ENCODE results near the gene GALNTL6.
"Not testable (repeated sequence)": the region's sequence is repeated elsewhere in the genome, so short reads cannot be mapped to it uniquely, and the experiment has no call there.

The GALNTL6 gene

DNA sequence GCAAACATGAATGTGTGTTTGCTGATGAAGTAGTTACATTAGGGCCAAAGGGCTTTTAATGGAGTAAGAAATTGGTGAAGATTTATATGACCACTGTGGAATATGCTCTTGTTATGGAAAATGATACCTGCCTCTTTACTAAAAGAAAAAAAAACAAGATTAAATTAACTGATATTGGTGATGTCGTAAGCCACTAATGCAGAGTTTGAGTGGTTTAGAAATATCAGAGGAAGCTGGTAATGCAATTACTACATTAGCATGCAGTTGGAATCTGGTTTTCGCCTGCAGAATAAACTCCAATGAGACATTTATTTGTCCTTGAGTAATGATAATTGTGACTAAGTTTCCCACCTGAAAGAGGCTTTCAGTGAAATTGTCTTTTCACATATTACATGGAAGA, 597.9 kb downstream of the GALNTL6 start:
- no peak for DNase-seq

DNA sequence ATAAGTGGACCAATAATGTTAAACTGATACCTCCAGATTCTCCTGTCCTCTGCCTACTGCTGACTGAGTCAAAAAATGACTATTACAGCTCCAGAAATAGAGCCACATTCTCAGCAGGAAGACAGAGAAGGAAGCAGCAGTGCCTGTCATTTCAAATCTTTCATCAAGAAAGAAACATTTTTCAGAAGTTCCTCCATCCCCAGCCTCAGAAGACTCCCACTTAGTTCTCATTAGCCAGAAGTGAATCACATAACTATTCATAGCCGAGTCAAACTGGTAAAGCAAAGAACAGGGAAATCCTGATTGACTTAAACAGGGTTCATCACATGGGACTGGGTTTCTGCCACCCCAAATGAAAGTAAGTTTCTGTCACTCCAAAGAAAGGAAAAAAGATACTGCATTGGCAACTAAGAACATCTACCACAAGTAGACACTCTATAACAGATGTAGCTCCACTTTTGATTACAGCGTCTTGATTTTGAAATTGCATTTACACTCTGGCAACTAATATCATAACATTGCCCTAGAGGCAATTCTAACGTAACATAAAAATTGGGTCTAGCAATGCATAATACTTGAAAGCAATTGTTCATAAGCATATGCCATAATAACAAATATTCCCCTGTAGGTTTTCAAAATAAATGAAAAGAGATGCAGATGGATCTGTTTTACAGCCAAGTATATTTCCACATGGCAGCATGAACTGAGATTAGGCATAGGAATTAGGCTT, 599.8 kb downstream of the GALNTL6 start:
- DNase-seq = no peak

DNA sequence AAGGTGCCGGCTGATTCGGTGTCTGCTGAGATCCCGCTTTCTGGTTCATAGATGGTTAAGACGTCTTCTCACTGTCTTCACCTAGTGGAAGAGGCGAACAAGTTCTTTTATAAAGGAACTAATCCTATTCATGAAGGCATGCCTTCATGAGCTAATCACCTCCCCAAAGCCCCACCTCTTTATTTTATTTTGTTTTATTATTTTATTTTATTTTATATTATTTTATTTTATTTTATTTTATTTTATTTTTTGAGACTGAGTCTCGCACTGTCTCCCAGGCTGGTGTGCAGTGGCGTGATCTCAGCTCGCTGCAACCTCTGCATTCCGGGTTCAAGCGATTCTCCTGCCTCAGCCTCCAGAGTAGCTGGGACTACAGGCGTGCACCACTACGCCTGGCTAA, 615.8 kb downstream of the GALNTL6 start:
- DNase-seq = not testable (repeated sequence)

DNA sequence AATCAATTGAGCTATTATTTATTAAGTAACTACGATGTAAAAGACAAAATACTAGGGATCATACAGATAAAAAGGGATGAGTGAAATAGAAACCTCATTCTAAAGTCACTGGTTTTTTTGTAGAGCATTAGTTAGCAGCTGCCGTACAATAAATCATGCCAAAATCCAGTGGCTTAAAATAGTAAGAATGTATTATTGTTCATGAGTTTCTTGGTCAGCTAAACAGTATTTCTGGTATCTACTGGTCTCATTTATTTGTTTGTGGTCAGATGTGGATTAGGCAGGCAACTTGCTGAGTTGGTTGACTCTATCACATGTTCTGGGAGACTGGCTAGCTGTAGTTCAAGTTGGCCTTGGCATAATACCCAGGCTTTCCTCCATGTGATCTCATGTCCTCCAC, 667.3 kb downstream of the GALNTL6 start:
- no peak for DNase-seq

DNA sequence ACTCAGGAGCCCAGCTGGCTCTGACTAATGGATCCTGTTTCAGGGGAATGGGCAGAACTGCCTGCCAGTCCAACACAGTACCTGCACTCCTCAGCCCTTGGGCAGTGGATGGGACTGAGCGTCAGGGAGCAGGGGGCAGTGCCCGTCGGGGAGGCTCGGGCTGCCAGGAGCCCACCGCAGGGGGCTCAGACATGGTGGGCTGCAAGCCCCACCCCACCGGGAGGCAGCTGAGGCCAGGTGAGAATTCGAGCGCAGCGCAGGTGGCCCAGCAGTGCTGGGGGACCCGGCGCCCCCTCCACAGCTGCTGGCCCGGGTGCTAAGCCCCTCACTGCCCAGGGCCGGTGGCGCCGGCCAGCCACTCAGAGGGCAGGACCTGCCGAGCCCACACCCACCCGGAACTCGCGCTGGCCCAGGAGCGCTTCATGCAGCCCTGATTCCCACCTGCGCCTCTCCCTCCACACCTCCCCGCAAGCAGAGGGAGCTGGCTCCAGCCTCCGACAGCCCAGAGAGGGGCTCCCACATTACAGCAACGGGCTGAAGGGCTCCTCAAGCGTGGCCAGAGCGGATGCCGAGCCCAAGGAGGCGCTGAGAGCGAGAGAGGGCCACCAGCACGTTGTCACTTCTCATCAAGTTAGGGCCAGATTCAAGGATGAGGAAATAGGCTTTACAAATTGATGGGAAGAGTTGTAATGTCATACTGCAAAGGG, 668.8 kb downstream of the GALNTL6 start:
- DNase-seq = no peak

DNA sequence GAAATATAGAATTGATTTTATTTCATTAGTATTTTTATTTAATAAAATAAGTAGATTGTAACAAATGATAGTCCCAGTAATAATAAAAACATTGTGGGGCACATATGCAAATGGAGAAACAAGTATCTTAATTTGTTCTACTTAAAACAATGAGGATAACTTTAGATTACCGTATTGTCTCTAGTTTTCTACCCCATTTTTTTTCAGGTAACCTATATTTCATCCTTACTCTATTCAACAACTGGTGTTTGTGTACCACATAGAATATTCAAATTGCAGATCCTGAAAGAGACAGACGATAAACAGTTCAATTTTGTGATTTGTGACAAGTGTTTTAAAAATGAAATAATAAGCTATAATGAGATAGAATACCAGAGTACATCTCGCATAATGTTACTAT, 671.8 kb downstream of the GALNTL6 start:
- no peak for DNase-seq

DNA sequence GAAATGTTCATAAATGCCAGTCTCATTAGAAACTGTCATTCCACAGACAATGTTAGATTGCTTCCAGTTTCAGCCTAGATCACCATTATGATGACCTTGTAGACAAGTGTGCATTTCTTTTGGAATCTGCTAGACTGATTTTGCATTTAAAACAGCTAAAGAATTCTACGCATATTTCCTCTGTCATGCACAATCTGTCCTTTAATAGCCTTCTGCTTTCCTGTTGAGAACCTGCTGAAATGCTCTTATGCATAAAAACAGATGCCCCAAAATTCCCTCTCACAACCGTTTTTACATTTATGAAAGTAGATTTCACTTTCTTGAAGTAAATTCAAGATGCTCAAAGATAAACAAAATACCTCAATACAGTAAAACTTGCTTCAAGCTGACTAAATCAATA, 673.3 kb downstream of the GALNTL6 start:
- no peak for DNase-seq

DNA sequence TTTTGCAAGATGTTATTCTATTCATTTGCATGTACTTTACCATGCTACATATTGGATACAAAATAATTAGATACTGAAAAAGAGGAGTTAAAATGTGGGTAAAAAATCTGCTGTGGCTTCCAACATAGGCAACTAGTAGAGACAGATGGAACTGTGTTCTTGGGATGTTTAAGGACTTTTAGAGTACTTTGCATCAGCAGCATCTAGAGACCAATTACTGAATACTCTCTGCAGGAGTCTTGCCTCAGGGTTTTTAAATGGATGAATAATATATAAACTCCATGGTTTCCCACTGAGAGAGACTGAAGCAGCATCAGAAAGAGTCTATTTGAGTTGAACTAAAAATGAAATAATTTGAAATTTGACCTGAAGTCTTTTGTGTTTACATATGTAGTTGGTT, 676.7 kb downstream of the GALNTL6 start:
- DNase-seq = no peak

DNA sequence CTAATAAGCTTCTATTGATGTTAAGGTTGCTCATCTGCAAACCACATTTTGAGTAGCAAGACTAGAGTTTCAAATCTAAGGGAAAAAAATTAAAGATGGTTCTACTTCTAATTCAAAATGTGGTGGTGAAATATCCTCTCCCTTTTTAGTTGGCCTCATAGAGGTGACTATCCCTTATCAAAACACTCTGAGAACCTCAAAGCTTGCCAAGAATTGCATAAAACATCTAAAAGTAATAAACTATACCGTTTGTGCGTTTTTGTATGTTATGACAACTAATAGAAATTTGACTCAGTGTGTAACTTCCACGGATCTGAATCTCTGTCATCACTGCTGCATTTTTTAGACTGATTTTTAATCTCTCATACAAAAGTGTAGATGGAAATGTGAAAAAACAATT, 682.6 kb downstream of the GALNTL6 start:
- DNase-seq = no peak

DNA sequence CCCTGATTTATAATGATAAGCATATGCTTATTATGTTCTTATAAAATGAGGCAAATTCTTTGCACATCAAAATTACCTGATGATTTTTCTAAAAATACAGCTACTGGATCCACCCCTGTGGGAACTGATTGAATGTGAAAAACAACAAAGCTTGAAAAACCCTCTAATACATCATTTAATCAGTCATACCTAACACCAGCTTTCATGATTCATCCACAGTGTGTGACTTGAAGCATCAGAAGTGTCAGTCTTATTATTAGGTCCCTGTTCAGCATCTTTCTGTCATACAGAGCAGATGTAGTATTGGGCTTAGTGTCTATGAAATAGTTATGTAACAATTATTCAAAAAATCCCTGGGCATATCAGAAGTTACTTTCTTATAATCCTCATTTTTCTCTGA, 684.1 kb downstream of the GALNTL6 start:
- DNase-seq = no peak

DNA sequence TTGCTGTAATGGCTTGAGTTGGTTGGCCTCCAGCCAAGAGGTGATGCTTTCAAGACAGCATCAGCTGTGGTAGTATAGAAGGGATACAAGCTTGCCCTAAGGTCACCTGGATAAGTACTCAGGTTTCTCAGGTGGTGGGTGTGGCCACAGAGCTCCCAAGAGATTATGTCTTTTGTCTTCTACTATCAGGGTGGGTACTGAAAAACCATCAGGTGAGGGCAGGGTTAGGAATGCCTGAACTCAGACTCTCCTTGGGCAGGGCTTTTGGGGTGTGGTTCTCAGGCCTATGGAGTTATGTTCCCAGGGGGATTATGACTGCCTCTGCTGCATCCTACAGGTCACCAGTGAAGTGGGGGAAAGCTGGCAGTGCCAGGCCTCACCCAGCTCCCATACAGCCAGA, 700.8 kb downstream of the GALNTL6 start:
- DNase-seq = no peak

DNA sequence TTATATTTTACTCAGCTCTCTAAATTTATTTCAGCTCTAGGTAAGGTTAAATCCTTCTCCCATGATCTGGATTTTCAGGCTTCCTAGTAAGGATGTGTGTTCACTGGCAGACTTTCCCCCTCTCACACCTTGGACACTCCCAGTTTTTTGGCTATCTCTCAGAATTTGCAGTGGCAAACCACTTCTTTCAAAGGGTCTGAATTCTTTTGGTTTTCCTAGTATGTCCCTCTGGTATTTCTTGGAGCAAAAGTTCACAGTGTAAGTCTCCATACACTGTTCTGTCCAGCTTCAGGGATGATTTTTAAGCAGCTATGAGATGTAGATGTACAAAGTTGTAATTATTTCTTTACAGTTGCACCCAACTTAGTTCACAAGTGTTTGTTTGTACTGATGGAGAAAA, 701.6 kb downstream of the GALNTL6 start:
- DNase-seq = no peak

DNA sequence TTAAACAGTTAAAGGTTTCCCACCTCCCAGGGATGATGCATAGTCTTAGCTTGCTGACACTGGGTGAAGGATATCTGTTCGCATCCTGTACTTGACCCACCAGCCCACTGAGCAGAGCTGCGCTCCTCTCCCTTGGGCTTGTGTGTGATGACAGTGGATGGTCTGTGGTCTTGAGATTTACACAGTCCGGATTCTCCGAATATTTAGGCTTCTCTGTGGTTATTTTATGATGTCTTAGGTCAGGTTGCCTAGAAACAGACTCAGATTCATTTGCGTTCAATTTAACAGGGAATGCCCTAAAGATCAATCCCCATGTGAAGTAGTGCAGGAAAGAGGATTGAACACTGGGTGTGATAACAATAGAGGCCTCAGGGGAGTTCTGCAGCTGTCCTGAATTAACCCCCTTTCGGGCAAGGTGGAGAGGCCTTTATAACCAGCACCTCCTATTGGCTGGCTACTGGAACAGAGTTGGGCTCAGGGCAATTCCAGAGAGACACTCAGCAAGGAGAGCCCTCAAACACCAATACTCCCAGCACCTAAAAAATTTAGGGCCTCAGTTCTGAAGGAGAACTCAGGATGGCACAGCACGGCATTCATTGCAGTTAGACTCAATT, 702.2 kb downstream of the GALNTL6 start:
- DNase-seq = peak; percentile 67

DNA sequence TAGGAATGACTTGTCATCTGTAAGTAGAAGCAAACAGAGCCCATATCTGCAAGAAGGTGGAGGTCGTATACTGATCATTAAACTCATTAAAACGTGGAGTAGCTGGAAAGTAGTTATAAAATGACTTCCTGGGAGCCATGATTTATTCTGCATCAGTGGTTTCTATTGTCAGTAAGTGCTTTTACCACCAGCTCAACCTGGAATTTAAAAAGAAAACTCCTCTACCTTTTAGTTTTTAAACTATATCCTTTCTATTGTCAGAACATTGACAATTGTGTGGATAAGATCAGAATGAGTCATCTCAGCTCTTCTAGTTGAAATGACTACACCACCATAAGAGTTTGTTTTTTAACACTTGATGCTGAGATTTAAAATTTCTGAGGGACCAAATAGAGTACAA, 704.2 kb downstream of the GALNTL6 start:
- no peak for DNase-seq

DNA sequence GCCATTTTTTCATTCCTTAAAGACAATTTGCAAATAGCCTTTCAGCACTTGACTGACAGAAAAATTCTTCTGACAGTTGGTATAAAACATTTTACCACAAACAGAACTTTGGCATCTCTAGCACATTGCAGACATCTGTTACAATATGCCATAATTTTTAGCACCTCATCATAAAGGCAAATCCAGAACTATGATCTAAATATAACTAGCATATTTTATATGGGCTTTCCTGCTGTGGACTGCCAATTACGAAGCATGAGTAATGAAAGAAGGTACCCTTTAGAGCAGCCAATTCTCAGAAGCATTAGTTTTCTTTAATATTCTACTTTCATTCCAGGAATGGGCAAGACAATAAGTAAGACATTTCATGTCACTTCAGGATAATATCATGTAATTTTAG, 708.0 kb downstream of the GALNTL6 start:
- DNase-seq = no peak

DNA sequence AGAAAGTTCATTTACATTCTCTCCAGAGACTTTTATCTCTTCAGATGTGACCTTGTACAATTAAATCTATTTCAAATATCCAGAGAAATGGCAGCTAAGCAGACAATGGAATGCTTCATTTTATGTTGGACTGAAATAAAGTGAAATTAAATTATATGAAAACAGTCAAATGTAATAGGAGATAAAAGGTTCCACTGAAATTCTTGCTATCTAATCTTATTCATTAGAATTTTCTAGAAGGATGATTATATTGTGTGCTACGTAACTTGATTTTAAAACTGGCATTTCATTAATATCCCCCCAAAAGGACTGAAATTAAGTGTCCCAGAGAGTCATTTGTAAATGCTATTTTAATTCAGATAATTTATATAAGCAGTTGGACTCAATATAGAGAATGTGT, 708.5 kb downstream of the GALNTL6 start:
- DNase-seq = no peak

DNA sequence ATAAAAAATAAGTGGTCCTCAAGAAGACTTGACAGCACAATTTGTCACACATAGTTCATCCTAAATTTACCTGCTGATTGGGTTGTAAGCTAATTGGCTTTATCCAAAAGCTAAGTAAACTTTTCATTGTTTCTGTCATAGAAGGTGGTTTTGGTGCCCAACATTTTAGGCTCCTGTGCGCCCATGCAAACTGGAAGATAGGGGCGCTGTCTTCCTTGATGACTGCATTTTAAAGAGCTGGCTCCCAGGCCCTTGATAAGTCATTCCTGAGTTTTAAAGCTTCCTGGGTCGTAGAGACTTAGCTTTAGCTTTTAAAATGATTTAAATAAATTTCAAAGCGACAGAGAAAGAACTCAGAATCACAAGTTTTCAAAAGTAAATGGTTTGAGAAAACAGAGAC, 730.0 kb downstream of the GALNTL6 start:
- no peak for DNase-seq

DNA sequence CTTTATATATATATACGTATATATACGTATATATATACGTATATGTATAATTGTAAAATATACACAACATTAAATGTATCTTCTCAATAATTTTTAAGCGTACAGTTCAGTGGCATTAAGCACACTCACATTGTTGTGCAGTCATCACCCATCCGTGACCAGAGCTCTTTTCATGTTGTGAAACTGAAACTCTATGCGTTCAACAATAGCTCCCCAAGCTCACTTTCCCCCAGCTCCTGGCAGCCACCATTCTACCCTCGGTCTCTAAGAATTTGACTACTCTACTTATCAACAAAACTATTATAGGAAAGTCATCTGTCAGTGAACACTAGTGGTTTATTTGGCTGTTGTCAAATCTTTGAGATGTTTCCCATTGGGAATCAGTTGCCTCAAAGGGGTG, 733.6 kb downstream of the GALNTL6 start:
- no peak for DNase-seq

DNA sequence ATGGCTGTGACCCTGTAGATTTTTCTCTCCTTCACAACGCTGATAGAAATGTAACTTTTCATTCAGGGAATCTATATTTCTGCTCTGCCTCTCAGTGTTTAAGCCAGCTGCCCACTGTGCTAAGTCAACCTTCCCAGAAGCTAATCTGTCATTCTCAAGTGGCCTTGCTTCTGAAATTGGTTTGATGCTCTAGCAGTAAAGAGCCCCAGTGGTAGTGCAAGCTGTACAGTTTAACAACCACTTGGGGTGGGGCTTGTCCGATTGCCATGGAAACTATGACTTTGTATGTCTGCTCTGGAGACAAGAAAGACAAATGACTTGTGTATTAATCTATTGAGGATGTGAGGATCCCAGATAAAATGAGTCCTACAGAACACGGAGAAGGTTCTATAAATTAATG, 734.5 kb downstream of the GALNTL6 start:
- DNase-seq = no peak

DNA sequence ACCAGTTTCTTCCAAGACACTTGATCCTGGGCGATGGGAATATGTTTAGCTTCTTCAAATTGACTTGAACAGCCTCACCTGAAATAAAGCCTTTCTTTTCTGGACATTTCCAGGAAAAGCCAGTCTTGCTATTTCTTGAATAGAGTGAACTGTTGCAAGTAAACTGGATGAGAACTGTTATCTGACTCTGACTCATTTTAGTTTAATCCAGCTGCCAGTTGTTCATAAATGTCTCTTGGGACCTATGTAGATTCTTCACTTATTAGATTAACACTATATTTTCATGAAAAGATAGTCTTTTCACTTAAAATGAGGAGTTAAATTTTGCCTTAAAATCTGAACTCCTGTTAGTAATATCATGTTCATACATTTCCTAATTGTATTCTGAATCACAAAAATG, 740.0 kb downstream of the GALNTL6 start:
- DNase-seq = no peak

DNA sequence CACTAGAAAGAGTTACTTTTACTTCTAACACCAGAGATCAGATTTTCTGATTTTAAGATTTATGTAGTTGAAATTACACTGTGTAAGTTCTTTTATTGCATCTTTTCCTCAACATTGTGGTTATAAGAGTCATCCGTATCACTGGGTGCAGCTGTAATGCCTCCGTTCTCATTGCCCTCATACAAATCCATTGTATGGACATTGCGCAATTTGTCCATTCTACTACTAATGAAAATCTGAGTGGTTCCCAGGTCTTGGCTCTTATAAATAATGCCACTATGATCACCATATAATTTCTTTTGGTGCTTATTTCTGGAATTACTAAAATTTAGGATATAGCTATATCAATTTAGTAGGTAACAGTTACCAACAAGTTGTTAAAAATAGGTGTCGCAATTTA, 741.4 kb downstream of the GALNTL6 start:
- no peak for DNase-seq

DNA sequence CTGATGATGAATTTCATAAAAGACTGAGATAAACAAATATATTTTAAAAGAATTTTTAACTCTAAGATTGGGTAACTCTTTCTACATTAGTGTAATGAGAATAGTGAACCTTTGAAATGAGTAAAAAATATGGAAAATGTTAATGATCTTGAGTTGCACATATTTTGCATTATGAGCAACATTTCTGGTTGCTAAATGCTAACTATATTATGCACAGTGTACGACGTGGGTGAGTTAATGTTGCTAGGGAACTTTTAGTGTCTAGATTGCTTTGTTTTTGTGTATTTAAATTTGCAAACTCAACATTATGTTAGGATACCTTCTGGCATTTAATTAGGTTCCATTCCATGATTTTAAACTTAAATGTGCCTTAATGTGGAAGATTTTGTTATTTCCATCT, 742.5 kb downstream of the GALNTL6 start:
- DNase-seq = no peak

DNA sequence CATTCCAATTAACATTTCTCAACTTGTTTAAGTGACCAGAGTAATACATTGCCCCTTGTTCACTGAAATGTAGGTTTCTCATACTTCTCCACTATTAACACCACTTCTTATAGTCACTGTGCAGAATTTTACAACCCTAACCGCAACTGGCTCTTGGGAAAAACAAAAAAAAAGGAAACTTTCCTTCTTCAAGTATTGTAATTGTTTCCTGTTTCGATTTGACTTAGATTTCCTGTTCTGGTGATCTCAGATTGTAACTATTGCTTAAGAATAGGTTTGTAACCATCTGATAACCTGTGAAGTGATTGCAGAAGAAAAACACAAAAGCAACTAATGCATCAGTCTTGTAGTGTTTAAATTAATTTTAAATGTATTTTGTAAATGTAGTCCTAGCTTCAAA, 760.7 kb downstream of the GALNTL6 start:
- DNase-seq = no peak

DNA sequence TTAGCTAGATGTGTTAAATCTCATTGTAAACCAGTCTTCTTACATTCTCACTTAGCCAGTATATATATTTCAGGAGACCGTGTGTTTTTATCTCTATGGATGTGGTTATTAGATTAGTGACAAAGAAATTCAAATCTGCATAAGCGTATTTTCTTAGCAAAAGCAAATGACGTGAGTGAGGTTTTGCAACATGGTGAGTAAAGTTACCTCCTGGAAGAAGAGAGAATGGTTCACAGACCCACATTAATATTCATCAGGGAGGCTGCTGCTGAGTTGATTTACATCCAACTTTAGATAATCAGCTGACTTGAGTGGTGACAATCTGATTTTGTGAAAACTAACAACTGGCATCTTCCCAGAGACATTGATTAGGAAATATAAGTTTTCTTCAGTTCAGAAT, 765.5 kb downstream of the GALNTL6 start:
- no peak for DNase-seq

DNA sequence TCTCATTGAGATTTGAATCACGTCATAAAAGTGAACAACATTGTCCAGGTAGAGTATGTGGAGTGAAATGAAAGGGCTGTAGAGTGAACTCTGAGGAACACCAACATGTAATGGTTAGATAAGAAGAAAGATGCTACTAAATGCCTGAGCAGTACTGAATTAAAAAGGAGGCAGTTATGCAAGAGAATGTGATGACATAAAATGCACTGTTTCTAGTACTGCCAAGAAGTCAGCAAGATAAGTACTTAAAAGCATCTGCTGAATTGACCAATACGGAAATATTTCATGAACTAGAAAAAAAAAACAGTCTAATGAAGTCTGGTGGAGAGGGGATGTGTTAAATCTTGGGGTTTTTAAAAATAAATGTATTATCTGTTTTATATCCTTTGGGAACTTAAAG, 771.6 kb downstream of the GALNTL6 start:
- DNase-seq = no peak

Data from islet precursor cell (in vitro differentiated cells).